Measurements from ENCODE around the gene LRRC9.

GRCh38 chr14:60061371-60061770 is 141.4 kb downstream of the LRRC9 start:
- TF ChIP-seq CTCF (conservative IDR thresholded peaks at IDR 0.05; ENCODE audit: low read depth, low read length) (no peak), EZH2 (IDR thresholded peaks at IDR 0.05; ENCODE audit: low read length, unreplicated experiment) (no peak)

Data from PC-3 (cell line).